Chondrocyte (in vitro differentiated cells): Measurements from ENCODE around the gene RASA2. TPM values are rescaled to one million over a fixed set of nuclear protein-coding genes. Genes with fewer than 3 reads are reported as not detected.

Source experiments
- DNase-seq: peaks from one replicate; pipeline ENCODE4 v3.0.0; 2021; ENCODE audit warnings: mixed read lengths, low spot score
- H3K27ac Mint-ChIP-seq: one replicate; pipeline ENCODE4 v1.8.0; 2021; ENCODE audit warnings: mild to moderate bottlenecking, moderate library complexity, mixed read lengths; ENCODE audit not compliant: unreplicated experiment
- H3K27me3 Mint-ChIP-seq: 2 replicates; pipeline ENCODE4 v1.8.0; 2021; ENCODE audit warnings: low read depth, mixed read lengths
- H3K36me3 Mint-ChIP-seq: 2 replicates; pipeline ENCODE4 v1.8.0; 2021; ENCODE audit warnings: low read depth, mixed read lengths
- H3K4me1 Mint-ChIP-seq: 2 replicates; pipeline ENCODE4 v1.8.0; 2021; ENCODE audit warnings: low read depth, mild to moderate bottlenecking, mixed read lengths
- H3K4me3 Mint-ChIP-seq: one replicate; pipeline ENCODE4 v1.8.0; 2021; ENCODE audit warnings: mild to moderate bottlenecking, moderate library complexity, mixed read lengths; ENCODE audit not compliant: unreplicated experiment
- H3K9me3 Mint-ChIP-seq: 2 replicates; pipeline ENCODE4 v1.8.0; 2021; ENCODE audit warnings: low read depth, mixed read lengths
- total RNA-seq: library from RNA; stranded (reverse); gene quantifications from 3 replicates; pipeline ENCODE4 v1.2.1, GENCODE V29; 2021
- TF ChIP-seq, protein P1 (sequence below): fragments of 200-600 bp; sonication (generic); IDR thresholded peaks from 2 replicates; pipeline ENCODE4 v1.5.0; 2021; ENCODE audit warnings: antibody characterized with exemption, mild to moderate bottlenecking, moderate library complexity

RASA2 gene
- total RNA-seq, 1 donor from 2014 or later = 8.5 TPM

GRCh38 chr3:141519587-141519986 lies 32.8 kb downstream of the RASA2 start:
- Mint-ChIP-seq H3K27ac (no peak overlapping the region), H3K4me1 (peaks cover 4% of the 10 kb centered on the region), H3K36me3 (peaks cover 13% of the 10 kb centered on the region), H3K4me3 (no peak overlapping the region), H3K9me3 (peaks cover 2% of the 10 kb centered on the region), H3K27me3 (no peaks in the 10 kb centered on the region)
- TF ChIP-seq, protein P1, sequence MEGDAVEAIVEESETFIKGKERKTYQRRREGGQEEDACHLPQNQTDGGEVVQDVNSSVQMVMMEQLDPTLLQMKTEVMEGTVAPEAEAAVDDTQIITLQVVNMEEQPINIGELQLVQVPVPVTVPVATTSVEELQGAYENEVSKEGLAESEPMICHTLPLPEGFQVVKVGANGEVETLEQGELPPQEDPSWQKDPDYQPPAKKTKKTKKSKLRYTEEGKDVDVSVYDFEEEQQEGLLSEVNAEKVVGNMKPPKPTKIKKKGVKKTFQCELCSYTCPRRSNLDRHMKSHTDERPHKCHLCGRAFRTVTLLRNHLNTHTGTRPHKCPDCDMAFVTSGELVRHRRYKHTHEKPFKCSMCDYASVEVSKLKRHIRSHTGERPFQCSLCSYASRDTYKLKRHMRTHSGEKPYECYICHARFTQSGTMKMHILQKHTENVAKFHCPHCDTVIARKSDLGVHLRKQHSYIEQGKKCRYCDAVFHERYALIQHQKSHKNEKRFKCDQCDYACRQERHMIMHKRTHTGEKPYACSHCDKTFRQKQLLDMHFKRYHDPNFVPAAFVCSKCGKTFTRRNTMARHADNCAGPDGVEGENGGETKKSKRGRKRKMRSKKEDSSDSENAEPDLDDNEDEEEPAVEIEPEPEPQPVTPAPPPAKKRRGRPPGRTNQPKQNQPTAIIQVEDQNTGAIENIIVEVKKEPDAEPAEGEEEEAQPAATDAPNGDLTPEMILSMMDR = no peak
- DNase-seq = no peak

DNA sequence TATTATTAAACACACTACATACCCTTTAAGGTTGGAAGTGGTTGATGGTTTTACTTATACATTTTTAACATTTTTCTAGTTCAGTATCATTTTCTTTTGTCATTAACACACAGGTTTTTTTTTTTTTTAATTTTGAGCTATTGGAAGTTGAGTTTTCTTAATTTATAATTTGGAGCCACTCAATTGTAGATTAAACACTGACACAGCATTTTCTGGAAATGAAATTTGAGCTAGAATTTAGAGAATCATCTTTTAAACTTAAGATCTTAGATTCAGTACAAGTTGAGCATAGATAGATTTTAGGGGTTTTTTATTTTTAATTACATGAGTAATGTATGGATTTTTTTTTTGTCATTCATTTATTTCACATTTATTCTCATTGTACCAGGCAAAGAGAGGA lies 35.0 kb downstream of the RASA2 start:
- H3K27me3 Mint-ChIP-seq = no peaks in the 10 kb centered on the region
- H3K4me3 Mint-ChIP-seq = no peak overlapping the region
- H3K36me3 Mint-ChIP-seq = peaks cover 8% of the 10 kb centered on the region
- H3K27ac Mint-ChIP-seq = no peak overlapping the region
- TF ChIP-seq, protein P1 = no peak
- H3K9me3 Mint-ChIP-seq = peaks cover 2% of the 10 kb centered on the region
- no peak for DNase-seq
- H3K4me1 Mint-ChIP-seq = peaks cover 4% of the 10 kb centered on the region

DNA sequence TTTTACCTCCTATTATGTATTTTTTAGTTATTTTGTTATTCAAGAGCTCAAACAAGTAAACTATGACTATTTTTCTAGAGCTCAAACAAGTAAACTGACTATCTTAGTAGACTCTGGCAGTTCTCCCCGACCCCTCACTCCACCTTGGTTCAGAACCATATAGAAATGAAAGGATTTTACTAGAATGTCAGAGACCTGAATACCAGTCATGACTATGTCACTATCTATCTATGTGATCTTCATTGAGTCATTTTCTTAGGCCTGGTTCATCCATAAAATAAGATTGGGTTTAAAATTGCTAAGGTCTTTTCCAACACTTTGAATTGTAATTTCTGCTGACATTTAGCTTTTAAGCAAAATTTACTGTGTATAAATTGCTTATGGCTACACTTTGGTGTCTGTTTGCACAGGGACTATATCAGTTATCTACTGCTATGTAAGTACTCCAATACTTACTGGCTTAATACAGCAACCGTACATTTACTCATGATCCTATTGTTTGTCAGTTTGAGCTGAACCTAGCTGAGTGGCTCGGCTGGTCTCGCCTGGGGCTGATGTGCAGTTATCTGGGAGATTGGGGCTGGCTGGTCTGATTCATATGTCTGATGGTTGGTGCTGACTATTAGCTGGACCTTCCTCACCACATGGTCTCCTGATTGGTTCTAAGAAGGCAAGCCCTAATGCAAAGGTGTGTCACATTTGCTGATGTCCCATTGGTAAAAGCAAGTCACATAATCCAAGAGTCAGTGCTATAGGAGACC lies 37.0 kb downstream of the RASA2 start:
- Mint-ChIP-seq H3K4me3 (no peak overlapping the region), H3K27ac (no peak overlapping the region), H3K36me3 (peaks cover 3% of the 10 kb centered on the region), H3K27me3 (no peaks in the 10 kb centered on the region), H3K4me1 (peaks cover 4% of the 10 kb centered on the region), H3K9me3 (no peaks in the 10 kb centered on the region)
- no peak for DNase-seq
- TF ChIP-seq, protein P1 = no peak

GRCh38 chr3:141524988-141525387 lies 38.2 kb downstream of the RASA2 start:
- Mint-ChIP-seq H3K9me3 (no peaks in the 10 kb centered on the region), H3K4me3 (no peak overlapping the region), H3K27me3 (no peaks in the 10 kb centered on the region), H3K27ac (no peak overlapping the region), H3K36me3 (peaks cover 3% of the 10 kb centered on the region), H3K4me1 (peaks cover 9% of the 10 kb centered on the region)
- TF ChIP-seq, protein P1 = no peak
- no peak for DNase-seq

DNA sequence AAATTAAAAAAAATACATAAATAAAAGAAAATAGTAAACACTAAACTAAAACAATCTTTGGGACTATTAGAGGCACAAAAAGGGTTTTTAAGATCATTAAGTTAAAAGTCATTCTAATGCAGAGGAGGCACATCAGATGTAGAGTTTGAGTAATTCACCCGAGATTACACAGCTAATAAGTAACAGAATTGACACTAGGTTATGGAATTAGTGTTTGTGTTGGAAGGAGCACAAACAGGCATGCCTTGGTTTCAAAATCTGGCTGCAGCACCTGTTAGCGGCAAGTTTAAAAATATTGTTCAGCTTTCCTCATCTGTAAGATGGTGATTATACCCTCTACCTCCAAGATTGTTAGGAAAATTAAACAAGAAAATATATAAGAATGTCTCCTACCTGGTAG lies 39.0 kb downstream of the RASA2 start:
- H3K9me3 Mint-ChIP-seq = no peaks in the 10 kb centered on the region
- no peak overlapping the region for H3K4me3 Mint-ChIP-seq
- H3K36me3 Mint-ChIP-seq = peaks cover 3% of the 10 kb centered on the region
- no peaks in the 10 kb centered on the region for H3K27me3 Mint-ChIP-seq
- peaks cover 17% of the 10 kb centered on the region for H3K4me1 Mint-ChIP-seq
- no peak overlapping the region for H3K27ac Mint-ChIP-seq
- TF ChIP-seq, protein P1 = no peak
- DNase-seq = no peak
